Measurements from ENCODE around the gene CDC42BPA.

GRCh38 chr1:227070638-227071285 lies 247.5 kb downstream of the CDC42BPA start:
- TF ChIP-seq CTCF (conservative IDR thresholded peaks at IDR 0.05 in 1 of 2, IDR thresholded peaks at IDR 0.05 in 1 of 2; ENCODE audit: low read depth in 1 of 2, low read length in 2 of 2) (no peak), EZH2 (IDR thresholded peaks at IDR 0.05; ENCODE audit: low read length, missing control alignments) (no peak)
